Measurements from ENCODE around the gene RNF223. TPM values are rescaled to one million over a fixed set of nuclear protein-coding genes. Genes with fewer than 3 reads are reported as not detected.

The RNF223 gene
- total and polyA plus RNA-seq, 4 donors = 0.20 TPM; not detected in 3

- no peaks in the 10 kb centered on the region for H3K4me1 ChIP-seq (ENCODE audit: control insufficient read depth, insufficient read depth, low read length)
- no peak for DNase-seq (ENCODE audit: low read depth in 4 of 6, low spot score in 6 of 6)
- H3K9me3 ChIP-seq (ENCODE audit: control insufficient read depth, insufficient read depth, low read length) = no peaks in the 10 kb centered on the region
- no peaks in the 10 kb centered on the region for H3K27me3 ChIP-seq (ENCODE audit: control insufficient read depth, insufficient read depth, low read length)
- H3K27ac ChIP-seq (ENCODE audit: low read depth, low read length) = no peak overlapping the region
- WGBS (ENCODE audit: insufficient coverage) = 96% methylated on average over 29 of the region's 29 CpGs
- peaks cover 92% of the 10 kb centered on the region for H3K36me3 ChIP-seq (ENCODE audit: control insufficient read depth, insufficient read depth, low read length)
- H3K4me3 ChIP-seq (ENCODE audit: low read depth, low read length) = no peak overlapping the region
Measured at GRCh38 chr1:1052003-1052840, 21.9 kb downstream of the RNF223 start.

- Histone ChIP-seq H3K36me3 (ENCODE audit: control insufficient read depth, insufficient read depth, low read length) (peaks cover 98% of the 10 kb centered on the region), H3K4me1 (ENCODE audit: control insufficient read depth, insufficient read depth, low read length) (no peaks in the 10 kb centered on the region), H3K27me3 (ENCODE audit: control insufficient read depth, insufficient read depth, low read length) (no peaks in the 10 kb centered on the region), H3K4me3 (ENCODE audit: low read depth, low read length) (no peak overlapping the region), H3K27ac (ENCODE audit: low read depth, low read length) (no peak overlapping the region), H3K9me3 (ENCODE audit: control insufficient read depth, insufficient read depth, low read length) (no peaks in the 10 kb centered on the region)
- WGBS (ENCODE audit: insufficient coverage) = 92% methylated on average over 46 of the region's 46 CpGs
- no peak for DNase-seq (ENCODE audit: low read depth in 4 of 6, low spot score in 6 of 6)
Measured at GRCh38 chr1:1051127-1051810, 22.8 kb downstream of the RNF223 start.

GRCh38 chr1:1050577-1051052 lies 23.5 kb downstream of the RNF223 start:
- no peaks in the 10 kb centered on the region for H3K4me1 ChIP-seq (ENCODE audit: control insufficient read depth, insufficient read depth, low read length)
- H3K9me3 ChIP-seq (ENCODE audit: control insufficient read depth, insufficient read depth, low read length) = no peaks in the 10 kb centered on the region
- no peak for DNase-seq (ENCODE audit: low read depth in 4 of 6, low spot score in 6 of 6)
- whole genome bisulfite sequencing (ENCODE audit: insufficient coverage) = 85% methylated on average over 32 of the region's 32 CpGs
- H3K27me3 ChIP-seq (ENCODE audit: control insufficient read depth, insufficient read depth, low read length) = no peaks in the 10 kb centered on the region
- H3K27ac ChIP-seq (ENCODE audit: low read depth, low read length) = no peak overlapping the region
- H3K4me3 ChIP-seq (ENCODE audit: low read depth, low read length) = no peak overlapping the region
- H3K36me3 ChIP-seq (ENCODE audit: control insufficient read depth, insufficient read depth, low read length) = peaks cover 100% of the 10 kb centered on the region

GRCh38 chr1:1049318-1050165 lies 24.6 kb downstream of the RNF223 start:
- WGBS (ENCODE audit: insufficient coverage) = 95% methylated on average over 47 of the region's 57 CpGs
- Histone ChIP-seq H3K4me3 (ENCODE audit: low read depth, low read length) (no peak overlapping the region), H3K27me3 (ENCODE audit: control insufficient read depth, insufficient read depth, low read length) (no peaks in the 10 kb centered on the region), H3K4me1 (ENCODE audit: control insufficient read depth, insufficient read depth, low read length) (no peaks in the 10 kb centered on the region), H3K36me3 (ENCODE audit: control insufficient read depth, insufficient read depth, low read length) (peaks cover 100% of the 10 kb centered on the region), H3K9me3 (ENCODE audit: control insufficient read depth, insufficient read depth, low read length) (no peaks in the 10 kb centered on the region), H3K27ac (ENCODE audit: low read depth, low read length) (no peak overlapping the region)
- DNase-seq (ENCODE audit: low read depth in 4 of 6, low spot score in 6 of 6) = no peak

GRCh38 chr1:1048765-1049164 lies 25.3 kb downstream of the RNF223 start:
- DNase-seq (ENCODE audit: low read depth in 4 of 6, low spot score in 6 of 6) = no peak
- WGBS (ENCODE audit: insufficient coverage) = 89% methylated on average over 17 of the region's 28 CpGs
- H3K36me3 ChIP-seq (ENCODE audit: control insufficient read depth, insufficient read depth, low read length) = peaks cover 100% of the 10 kb centered on the region

GRCh38 chr1:1047963-1048362 lies 26.1 kb downstream of the RNF223 start:
- Histone ChIP-seq H3K9me3 (ENCODE audit: control insufficient read depth, insufficient read depth, low read length) (no peaks in the 10 kb centered on the region), H3K4me3 (ENCODE audit: low read depth, low read length) (no peak overlapping the region), H3K27me3 (ENCODE audit: control insufficient read depth, insufficient read depth, low read length) (no peaks in the 10 kb centered on the region), H3K27ac (ENCODE audit: low read depth, low read length) (no peak overlapping the region), H3K4me1 (ENCODE audit: control insufficient read depth, insufficient read depth, low read length) (no peaks in the 10 kb centered on the region), H3K36me3 (ENCODE audit: control insufficient read depth, insufficient read depth, low read length) (peaks cover 100% of the 10 kb centered on the region)
- WGBS (ENCODE audit: insufficient coverage) = 93% methylated on average over 23 of the region's 25 CpGs
- no peak for DNase-seq (ENCODE audit: low read depth in 4 of 6, low spot score in 6 of 6)

More at GRCh38 chr1:1048765-1049164, 25.3 kb downstream of the RNF223 start:
- H3K27me3 ChIP-seq (ENCODE audit: control insufficient read depth, insufficient read depth, low read length) = no peaks in the 10 kb centered on the region
- H3K4me3 ChIP-seq (ENCODE audit: low read depth, low read length) = no peak overlapping the region
- no peaks in the 10 kb centered on the region for H3K9me3 ChIP-seq (ENCODE audit: control insufficient read depth, insufficient read depth, low read length)
- no peak overlapping the region for H3K27ac ChIP-seq (ENCODE audit: low read depth, low read length)
- no peaks in the 10 kb centered on the region for H3K4me1 ChIP-seq (ENCODE audit: control insufficient read depth, insufficient read depth, low read length)

GRCh38 chr1:1047407-1047806 lies 26.7 kb downstream of the RNF223 start:
- Histone ChIP-seq H3K9me3 (ENCODE audit: control insufficient read depth, insufficient read depth, low read length) (no peaks in the 10 kb centered on the region), H3K4me3 (ENCODE audit: low read depth, low read length) (no peak overlapping the region), H3K4me1 (ENCODE audit: control insufficient read depth, insufficient read depth, low read length) (no peaks in the 10 kb centered on the region), H3K27ac (ENCODE audit: low read depth, low read length) (no peak overlapping the region), H3K27me3 (ENCODE audit: control insufficient read depth, insufficient read depth, low read length) (no peaks in the 10 kb centered on the region), H3K36me3 (ENCODE audit: control insufficient read depth, insufficient read depth, low read length) (peaks cover 100% of the 10 kb centered on the region)
- WGBS (ENCODE audit: insufficient coverage) = 97% methylated on average over 19 of the region's 19 CpGs
- no peak for DNase-seq (ENCODE audit: low read depth in 4 of 6, low spot score in 6 of 6)

- WGBS (ENCODE audit: insufficient coverage) = 96% methylated on average over 26 of the region's 26 CpGs
- Histone ChIP-seq H3K4me3 (ENCODE audit: low read depth, low read length) (no peak overlapping the region), H3K27me3 (ENCODE audit: control insufficient read depth, insufficient read depth, low read length) (no peaks in the 10 kb centered on the region), H3K9me3 (ENCODE audit: control insufficient read depth, insufficient read depth, low read length) (no peaks in the 10 kb centered on the region), H3K4me1 (ENCODE audit: control insufficient read depth, insufficient read depth, low read length) (no peaks in the 10 kb centered on the region), H3K27ac (ENCODE audit: low read depth, low read length) (no peak overlapping the region), H3K36me3 (ENCODE audit: control insufficient read depth, insufficient read depth, low read length) (peaks cover 100% of the 10 kb centered on the region)
- DNase-seq (ENCODE audit: low read depth in 4 of 6, low spot score in 6 of 6) = no peak
Measured at GRCh38 chr1:1046767-1047166, 27.3 kb downstream of the RNF223 start.

GRCh38 chr1:1046243-1046642 lies 27.9 kb downstream of the RNF223 start:
- no peaks in the 10 kb centered on the region for H3K4me1 ChIP-seq (ENCODE audit: control insufficient read depth, insufficient read depth, low read length)
- H3K36me3 ChIP-seq (ENCODE audit: control insufficient read depth, insufficient read depth, low read length) = peaks cover 99% of the 10 kb centered on the region
- no peak overlapping the region for H3K27ac ChIP-seq (ENCODE audit: low read depth, low read length)
- no peaks in the 10 kb centered on the region for H3K9me3 ChIP-seq (ENCODE audit: control insufficient read depth, insufficient read depth, low read length)
- no peak for DNase-seq (ENCODE audit: low read depth in 4 of 6, low spot score in 6 of 6)
- no peaks in the 10 kb centered on the region for H3K27me3 ChIP-seq (ENCODE audit: control insufficient read depth, insufficient read depth, low read length)
- no peak overlapping the region for H3K4me3 ChIP-seq (ENCODE audit: low read depth, low read length)
- 96% methylated on average over 18 of the region's 20 CpGs for WGBS (ENCODE audit: insufficient coverage)
